Measurements from ENCODE around the gene TTC4. TPM values are rescaled to one million over a fixed set of nuclear protein-coding genes. Genes with fewer than 3 reads are reported as not detected.

TTC4 gene
- total and polyA plus RNA-seq, 2 of the 4 experiments (the other 2 are of a cell fraction), result 21.6 to 27.1 TPM

- POLR2A ChIA-PET (ENCODE audit: unreplicated experiment), result no interaction called here
These were observed 12.2 kb upstream of the TTC4 start for GRCh38 chr1:54703471-54703870.

More at GRCh38 chr1:54703471-54703870, 12.2 kb upstream of the TTC4 start:
- in situ Hi-C loops (cut with MboI; ENCODE audit: low sequenced_read_pairs), result no loop called here
- dilution Hi-C loops (cut with HindIII; ENCODE audit: low sequenced_read_pairs, unreplicated experiment), result no loop called here
- no peak overlapping the region for H2AFZ ChIP-seq (replicated peaks; ENCODE audit: low read length, poor library complexity)
- H3K27ac ChIP-seq (ENCODE audit: insufficient read depth, low read length), result no peak overlapping the region
- no peak for DNase-seq
- H2BK5ac ChIP-seq (ENCODE audit: low read depth, low read length, poor library complexity, severe bottlenecking), result no peak overlapping the region
- no peak overlapping the region for H4K91ac ChIP-seq (ENCODE audit: insufficient read depth, low read depth, low read length)
- no peak overlapping the region for H3K56ac ChIP-seq (ENCODE audit: extremely low read depth, insufficient read depth, low read length)
- no peak overlapping the region for H2BK15ac ChIP-seq (ENCODE audit: low read depth, low read length)
- H4K20me1 ChIP-seq (ENCODE audit: insufficient read depth, low read length), result no peaks in the 10 kb centered on the region
- H3K4me1 ChIP-seq (ENCODE audit: control insufficient read depth, insufficient read depth, low read length), result no peaks in the 10 kb centered on the region
- H3K9ac ChIP-seq (ENCODE audit: low read depth, low read length), result no peak overlapping the region
- no peak overlapping the region for H3K4ac ChIP-seq (ENCODE audit: low read depth, low read length)
- no CpG with 5 or more reads among the region's 10 CpGs for WGBS, 2 experiments (ENCODE audit: extremely low coverage in 2 of 2, insufficient read length in 1 of 2)
- no peak overlapping the region for H4K8ac ChIP-seq (ENCODE audit: low read depth in 2 of 2, low read length in 2 of 2)
- H3K36me3 ChIP-seq (ENCODE audit: control insufficient read depth, insufficient read depth, low read length), result no peaks in the 10 kb centered on the region
- intact Hi-C loops (cut with micrococcal nuclease), result no loop called here
- H3K23ac ChIP-seq (ENCODE audit: low read depth, low read length), result no peak overlapping the region
- H4K5ac ChIP-seq (ENCODE audit: low read depth, low read length), result no peak overlapping the region
- no peak overlapping the region for H3K4me3 ChIP-seq (ENCODE audit: insufficient read depth, low read depth, low read length)
- BruUV-seq (replicated peaks), result no TSS peak
- no peak overlapping the region for H2BK120ac ChIP-seq (ENCODE audit: low read depth, low read length)
- peaks cover 54% of the 10 kb centered on the region for H3K27me3 ChIP-seq (ENCODE audit: control insufficient read depth, insufficient read depth, low read length)
- no peak overlapping the region for H3K14ac ChIP-seq (replicated peaks; ENCODE audit: low read depth, low read length)
- TF ChIP-seq MXI1 (IDR thresholded peaks at IDR 0.05; ENCODE audit: borderline replicate concordance, low read depth, low read length) (no peak), MAZ (IDR thresholded peaks at IDR 0.05; ENCODE audit: borderline replicate concordance, low read depth, low read length) (no peak), RFX5 (IDR thresholded peaks at IDR 0.05; ENCODE audit: low read depth, low read length) (no peak), RCOR1 (IDR thresholded peaks at IDR 0.05; ENCODE audit: insufficient replicate concordance, low read length) (no peak), RAD21 (IDR thresholded peaks at IDR 0.05; ENCODE audit: low read length) (no peak), POLR2A (IDR thresholded peaks at IDR 0.05; ENCODE audit: low read depth, low read length) (no peak), SMC3 (IDR thresholded peaks at IDR 0.05; ENCODE audit: low read depth, low read length) (no peak), MAFK (IDR thresholded peaks at IDR 0.05; ENCODE audit: low read depth, low read length) (no peak), BHLHE40 (IDR thresholded peaks at IDR 0.05; ENCODE audit: low read depth, low read length) (no peak), CEBPB (IDR thresholded peaks at IDR 0.05; ENCODE audit: low read depth, low read length) (no peak), FOS (IDR thresholded peaks at IDR 0.05; ENCODE audit: low read depth, low read length) (no peak)
- TF ChIP-seq, protein P1, sequence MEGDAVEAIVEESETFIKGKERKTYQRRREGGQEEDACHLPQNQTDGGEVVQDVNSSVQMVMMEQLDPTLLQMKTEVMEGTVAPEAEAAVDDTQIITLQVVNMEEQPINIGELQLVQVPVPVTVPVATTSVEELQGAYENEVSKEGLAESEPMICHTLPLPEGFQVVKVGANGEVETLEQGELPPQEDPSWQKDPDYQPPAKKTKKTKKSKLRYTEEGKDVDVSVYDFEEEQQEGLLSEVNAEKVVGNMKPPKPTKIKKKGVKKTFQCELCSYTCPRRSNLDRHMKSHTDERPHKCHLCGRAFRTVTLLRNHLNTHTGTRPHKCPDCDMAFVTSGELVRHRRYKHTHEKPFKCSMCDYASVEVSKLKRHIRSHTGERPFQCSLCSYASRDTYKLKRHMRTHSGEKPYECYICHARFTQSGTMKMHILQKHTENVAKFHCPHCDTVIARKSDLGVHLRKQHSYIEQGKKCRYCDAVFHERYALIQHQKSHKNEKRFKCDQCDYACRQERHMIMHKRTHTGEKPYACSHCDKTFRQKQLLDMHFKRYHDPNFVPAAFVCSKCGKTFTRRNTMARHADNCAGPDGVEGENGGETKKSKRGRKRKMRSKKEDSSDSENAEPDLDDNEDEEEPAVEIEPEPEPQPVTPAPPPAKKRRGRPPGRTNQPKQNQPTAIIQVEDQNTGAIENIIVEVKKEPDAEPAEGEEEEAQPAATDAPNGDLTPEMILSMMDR (conservative IDR thresholded peaks at IDR 0.05; ENCODE audit: low read depth, low read length), result no peak
- TF ChIP-seq, protein P2, sequence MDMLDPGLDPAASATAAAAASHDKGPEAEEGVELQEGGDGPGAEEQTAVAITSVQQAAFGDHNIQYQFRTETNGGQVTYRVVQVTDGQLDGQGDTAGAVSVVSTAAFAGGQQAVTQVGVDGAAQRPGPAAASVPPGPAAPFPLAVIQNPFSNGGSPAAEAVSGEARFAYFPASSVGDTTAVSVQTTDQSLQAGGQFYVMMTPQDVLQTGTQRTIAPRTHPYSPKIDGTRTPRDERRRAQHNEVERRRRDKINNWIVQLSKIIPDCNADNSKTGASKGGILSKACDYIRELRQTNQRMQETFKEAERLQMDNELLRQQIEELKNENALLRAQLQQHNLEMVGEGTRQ (IDR thresholded peaks at IDR 0.05; ENCODE audit: low read depth, low read length), result no peak
- H2BK20ac ChIP-seq (ENCODE audit: low read depth, low read length), result no peak overlapping the region
- H3K18ac ChIP-seq (ENCODE audit: low read depth, low read length), result no peak overlapping the region
- no peaks in the 10 kb centered on the region for H3K9me1 ChIP-seq (ENCODE audit: insufficient read depth, low read length)
- H3K9me3 ChIP-seq (ENCODE audit: control insufficient read depth, insufficient read depth, low read length), result no peaks in the 10 kb centered on the region
- CTCF ChIA-PET, result no interaction called here
- H3K4me2 ChIP-seq (ENCODE audit: low read depth, low read length), result no peak overlapping the region
- no peaks in the 10 kb centered on the region for H3K79me1 ChIP-seq (ENCODE audit: low read depth in 1 of 2, low read length in 2 of 2)
- no peak for ATAC-seq (ENCODE audit: low read depth)
- no peak overlapping the region for H2AK5ac ChIP-seq (ENCODE audit: low read depth, low read length)
- no peak overlapping the region for H2AK9ac ChIP-seq (replicated peaks; ENCODE audit: low read depth, low read length, poor library complexity)

Data from IMR-90 (cell line).